CD4-positive, alpha-beta T cell (primary cell): ENCODE data around the gene DNASE1L3. TPM values are rescaled to one million over a fixed set of nuclear protein-coding genes. Genes with fewer than 3 reads are reported as not detected.

Source experiments
- ATAC-seq: fragments of 200-7000 bp; cut with Tn5 transposase; one replicate; pipeline ENCODE4 v1.10.0; 2022; ENCODE audit warnings: mild to moderate bottlenecking; ENCODE audit not compliant: poor library complexity
- CTCF ChIA-PET: fragments of 350-600 bp; sonication (Branson Sonifier 250); formaldehyde crosslinking; loops from one replicate; lab custom pipeline; 2021; ENCODE audit warnings: antibody characterized with exemption, inconsistent platforms; lab: Charles Lee
- POLR2A ChIA-PET: fragments of 350-600 bp; sonication (Branson Sonifier 250); formaldehyde crosslinking; loops from one replicate; lab custom pipeline; 2021; ENCODE audit warnings: antibody characterized with exemption, inconsistent platforms; lab: Charles Lee
- DNase-seq, 14 experiments: peaks; one replicate each; pipeline ENCODE4 v3.0.0-alpha.2; 2013 to 2020; ENCODE audit warnings: mixed read lengths in 2 of 14
- H3K27ac ChIP-seq, 2 donors: one replicate each; pipeline versions ENCODE4 v1.5.1 to v1.7.0; 2013; ENCODE audit warnings: low read length in 2 of 2, low read depth in 1 of 2, mild to moderate bottlenecking in 1 of 2
- H3K27me3 ChIP-seq, 2 experiments: 1 replicate in 1 of 2; 2 replicates in 1 of 2; pipeline versions ENCODE4 v1.6.1 to v1.7.0; 2013; ENCODE audit warnings: low read length in 2 of 2, control low read depth in 1 of 2, mild to moderate bottlenecking in 1 of 2, moderate library complexity in 1 of 2; ENCODE audit not compliant: insufficient read depth in 2 of 2, control insufficient read depth in 1 of 2
- H3K36me3 ChIP-seq: one replicate; pipeline ENCODE4 v1.6.1; 2013; ENCODE audit warnings: low read length, control low read depth; ENCODE audit not compliant: insufficient read depth
- H3K4me1 ChIP-seq: one replicate; pipeline ENCODE4 v1.6.1; 2013; ENCODE audit warnings: low read length, control low read depth; ENCODE audit not compliant: insufficient read depth
- H3K4me3 ChIP-seq: one replicate; pipeline ENCODE4 v1.5.1; 2013; ENCODE audit warnings: mild to moderate bottlenecking, low read length, moderate library complexity
- H3K9me3 ChIP-seq, 2 experiments: 1 replicate in 1 of 2; 2 replicates in 1 of 2; pipeline versions ENCODE4 v1.6.1 to v1.7.0; 2013; ENCODE audit warnings: low read length in 2 of 2, mild to moderate bottlenecking in 2 of 2, control low read depth in 1 of 2, moderate library complexity in 1 of 2; ENCODE audit not compliant: control insufficient read depth in 1 of 2, insufficient read depth in 1 of 2
- H3K27ac Mint-ChIP-seq: one replicate; pipeline ENCODE4 v1.8.0; 2020; ENCODE audit warnings: mixed read lengths
- H3K27me3 Mint-ChIP-seq: one replicate; pipeline ENCODE4 v1.8.0; 2021; ENCODE audit warnings: mixed read lengths
- H3K36me3 Mint-ChIP-seq: one replicate; pipeline ENCODE4 v1.8.0; 2021; ENCODE audit warnings: low read depth, mixed read lengths
- H3K4me1 Mint-ChIP-seq: one replicate; pipeline ENCODE4 v1.8.0; 2021; ENCODE audit warnings: low read depth, mixed read lengths
- H3K4me3 Mint-ChIP-seq: one replicate; pipeline ENCODE4 v1.8.0; 2020; ENCODE audit warnings: mild to moderate bottlenecking, mixed read lengths
- H3K9me3 Mint-ChIP-seq: one replicate; pipeline ENCODE4 v1.8.0; 2020; ENCODE audit warnings: mixed read lengths
- intact Hi-C, 2 experiments: fragments of 100-400 bp; cut with DNase I in 1 of 2; cut with micrococcal nuclease in 1 of 2; formaldehyde crosslinking; loops; one replicate each; pipeline versions ENCODE4 v1.15.1 to v1.9.0; 2023 to 2025; cut with DNase I, micrococcal nuclease
- total RNA-seq, 174 experiments: library from RNA in 2 of 174; stranded (reverse) in 2 of 174; gene quantifications; one replicate each; pipeline ENCODE4 v1.2.3 and lab custom pipeline; 2021 to 2026
- TF ChIP-seq, protein P1 (sequence below): fragments of 200-600 bp; IDR thresholded peaks from one replicate; pipeline ENCODE4 v1.8.0; 2022; ENCODE audit warnings: antibody characterized with exemption, mild to moderate bottlenecking

The DNASE1L3 gene
- total RNA-seq, 2 experiments from 2014 or later: 0.53 to 0.80 TPM

DNA sequence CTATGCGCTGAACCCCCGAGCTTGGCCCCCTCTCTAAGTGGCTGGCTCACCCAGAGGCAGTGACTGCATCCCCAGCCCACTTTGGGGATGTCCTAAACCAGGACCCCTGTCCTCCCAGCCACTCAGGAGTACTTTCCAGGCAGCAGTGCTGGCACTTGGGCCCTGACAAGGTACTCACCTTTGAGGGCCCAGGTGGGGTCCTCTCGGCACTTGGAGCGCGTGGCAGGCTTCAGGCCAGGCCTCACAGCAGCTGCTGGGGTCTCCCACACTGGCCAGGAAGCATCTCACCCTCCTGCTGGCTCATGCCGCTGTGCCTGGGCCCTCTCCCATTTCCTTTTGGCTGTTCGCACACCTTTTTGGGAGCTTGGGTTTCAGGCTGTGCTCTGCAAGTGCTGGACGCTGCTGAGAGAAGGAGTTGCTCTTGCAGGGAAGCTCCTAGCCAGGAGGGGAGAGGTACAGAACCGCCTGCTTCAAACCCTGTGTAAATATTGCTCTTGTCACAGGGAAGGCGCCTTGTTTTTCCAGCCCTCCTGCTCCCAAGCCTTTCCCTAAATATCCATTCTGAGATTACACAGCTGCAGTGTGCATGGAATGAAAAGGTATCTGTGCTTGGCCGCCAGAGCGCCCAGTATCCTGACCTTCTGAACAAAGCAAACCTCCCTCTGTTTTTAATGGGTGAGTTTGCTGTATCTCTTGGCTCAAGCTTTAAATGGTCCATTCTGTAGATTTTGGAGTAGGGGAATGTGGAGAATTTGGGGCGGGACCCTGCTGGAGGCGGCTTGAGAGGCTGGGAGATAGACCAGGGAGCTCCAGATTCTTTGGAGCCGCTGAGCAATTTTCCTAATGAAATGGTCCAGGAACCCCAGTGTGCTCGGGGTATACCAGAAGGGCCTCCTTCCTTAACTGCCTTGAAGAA, 45.6 kb downstream of the DNASE1L3 start:
- no peaks in the 10 kb centered on the region for H3K4me1 ChIP-seq
- Mint-ChIP-seq H3K27me3 (no peaks in the 10 kb centered on the region), H3K27ac (no peak overlapping the region), H3K4me1 (no peaks in the 10 kb centered on the region), H3K9me3 (no peaks in the 10 kb centered on the region), H3K36me3 (peaks cover 66% of the 10 kb centered on the region), H3K4me3 (no peak overlapping the region)
- intact Hi-C loops: no loop called here
- ATAC-seq: no peak
- H3K4me3 ChIP-seq: no peak overlapping the region
- H3K36me3 ChIP-seq: peaks cover 32% of the 10 kb centered on the region
- ChIA-PET POLR2A (no interaction called here), CTCF (no interaction called here)
- no peak overlapping the region for H3K27ac ChIP-seq
- no peak for DNase-seq
- TF ChIP-seq, protein P1, sequence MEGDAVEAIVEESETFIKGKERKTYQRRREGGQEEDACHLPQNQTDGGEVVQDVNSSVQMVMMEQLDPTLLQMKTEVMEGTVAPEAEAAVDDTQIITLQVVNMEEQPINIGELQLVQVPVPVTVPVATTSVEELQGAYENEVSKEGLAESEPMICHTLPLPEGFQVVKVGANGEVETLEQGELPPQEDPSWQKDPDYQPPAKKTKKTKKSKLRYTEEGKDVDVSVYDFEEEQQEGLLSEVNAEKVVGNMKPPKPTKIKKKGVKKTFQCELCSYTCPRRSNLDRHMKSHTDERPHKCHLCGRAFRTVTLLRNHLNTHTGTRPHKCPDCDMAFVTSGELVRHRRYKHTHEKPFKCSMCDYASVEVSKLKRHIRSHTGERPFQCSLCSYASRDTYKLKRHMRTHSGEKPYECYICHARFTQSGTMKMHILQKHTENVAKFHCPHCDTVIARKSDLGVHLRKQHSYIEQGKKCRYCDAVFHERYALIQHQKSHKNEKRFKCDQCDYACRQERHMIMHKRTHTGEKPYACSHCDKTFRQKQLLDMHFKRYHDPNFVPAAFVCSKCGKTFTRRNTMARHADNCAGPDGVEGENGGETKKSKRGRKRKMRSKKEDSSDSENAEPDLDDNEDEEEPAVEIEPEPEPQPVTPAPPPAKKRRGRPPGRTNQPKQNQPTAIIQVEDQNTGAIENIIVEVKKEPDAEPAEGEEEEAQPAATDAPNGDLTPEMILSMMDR: no peak
- peaks cover 0 to 3% of the 10 kb centered on the region in 2 experiments for H3K9me3 ChIP-seq
- H3K27me3 ChIP-seq: no peaks in the 10 kb centered on the region

DNA sequence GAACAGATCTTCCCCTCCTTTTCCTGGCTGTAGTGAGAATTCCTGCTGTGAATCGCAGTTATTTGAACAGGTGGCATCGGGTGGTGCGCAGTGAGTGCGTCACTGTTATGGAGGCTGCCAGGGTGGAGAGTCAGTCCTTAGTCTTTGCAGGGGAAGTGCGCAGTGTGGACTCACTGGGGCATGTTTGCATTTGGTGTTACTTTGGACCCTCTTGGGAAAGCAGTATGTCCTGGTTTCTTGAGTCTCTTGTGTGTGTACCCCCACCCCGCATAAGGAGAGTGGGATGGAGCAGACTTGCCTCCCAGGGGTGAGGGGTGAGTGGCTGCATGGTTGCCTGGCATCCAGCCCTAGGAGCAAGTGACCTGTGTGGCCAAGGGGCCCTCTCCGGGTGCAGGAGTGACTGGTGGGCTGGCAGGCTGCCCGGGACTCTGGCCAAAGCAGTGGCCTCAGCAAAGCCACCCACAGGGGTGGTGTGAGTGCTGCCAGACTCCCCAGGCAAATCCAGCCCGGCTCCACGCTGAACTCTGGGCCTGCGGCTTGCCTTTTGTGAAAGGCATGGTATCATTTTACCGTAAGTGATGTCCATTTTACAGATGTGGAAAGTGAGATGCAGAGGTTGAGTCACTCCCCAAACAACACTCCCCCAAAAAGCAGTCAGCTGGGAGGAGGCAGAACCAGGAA, 46.4 kb downstream of the DNASE1L3 start:
- Histone ChIP-seq H3K4me3 (no peak overlapping the region), H3K9me3 (peaks cover 0 to 3% of the 10 kb centered on the region in 2 experiments), H3K4me1 (no peaks in the 10 kb centered on the region), H3K27me3 (no peaks in the 10 kb centered on the region), H3K27ac (no peak overlapping the region), H3K36me3 (peaks cover 32% of the 10 kb centered on the region)
- DNase-seq (no peak), ATAC-seq (no peak)
- Mint-ChIP-seq H3K36me3 (peaks cover 72% of the 10 kb centered on the region), H3K4me3 (no peak overlapping the region), H3K4me1 (no peaks in the 10 kb centered on the region), H3K27ac (no peak overlapping the region), H3K27me3 (no peaks in the 10 kb centered on the region), H3K9me3 (no peaks in the 10 kb centered on the region)
- ChIA-PET CTCF (no interaction called here), POLR2A (no interaction called here)
- intact Hi-C loops: no loop called here
- TF ChIP-seq, protein P1: no peak

DNA sequence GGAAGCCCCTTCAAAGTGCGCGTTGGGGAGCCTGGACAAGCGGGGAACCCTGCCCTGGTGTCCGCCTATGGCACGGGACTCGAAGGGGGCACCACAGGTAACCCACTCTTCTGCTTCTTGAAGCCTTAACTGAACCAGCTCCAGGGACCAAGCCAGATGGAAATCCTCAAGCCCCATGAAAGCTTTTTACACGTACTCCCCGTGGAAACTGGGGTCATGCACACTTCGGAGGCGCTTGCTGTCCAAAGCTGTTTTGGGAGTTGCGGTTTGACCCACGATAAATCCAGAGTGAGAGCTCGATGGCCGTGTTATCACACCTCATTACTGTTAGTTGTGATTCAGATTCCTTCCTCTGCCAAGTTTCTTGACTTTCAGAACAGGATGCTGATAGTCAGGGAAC, 47.5 kb downstream of the DNASE1L3 start:
- H3K9me3 Mint-ChIP-seq: no peaks in the 10 kb centered on the region
- TF ChIP-seq, protein P1: no peak
- H3K27me3 Mint-ChIP-seq: no peaks in the 10 kb centered on the region
- POLR2A ChIA-PET: no interaction called here
- no peaks in the 10 kb centered on the region for H3K4me1 Mint-ChIP-seq
- no peaks in the 10 kb centered on the region for H3K27me3 ChIP-seq
- no peak overlapping the region for H3K27ac Mint-ChIP-seq
- no peak overlapping the region for H3K4me3 Mint-ChIP-seq
- peaks cover 31% of the 10 kb centered on the region for H3K36me3 ChIP-seq
- H3K36me3 Mint-ChIP-seq: peaks cover 71% of the 10 kb centered on the region
- H3K4me3 ChIP-seq: no peak overlapping the region
- DNase-seq (no peak), ATAC-seq (no peak)
- intact Hi-C loops: no loop called here
- peaks cover 0 to 3% of the 10 kb centered on the region in 2 experiments for H3K9me3 ChIP-seq
- CTCF ChIA-PET: no interaction called here
- no peaks in the 10 kb centered on the region for H3K4me1 ChIP-seq
- no peak overlapping the region for H3K27ac ChIP-seq
